Cardiac muscle cell (in vitro differentiated cells and primary cell): ENCODE data around the gene C2orf68. TPM values are rescaled to one million over a fixed set of nuclear protein-coding genes. Genes with fewer than 3 reads are reported as not detected.
"Not testable (repeated sequence)": the region's sequence is repeated elsewhere in the genome, so short reads cannot be mapped to it uniquely, and the experiment has no call there.

ENCODE experiments used
- DNase-seq, 2 donors: peaks; one replicate each; pipeline versions ENCODE4 v3.0.0 to v3.0.0-alpha.2; 2010 to 2017; ENCODE audit warnings: low read depth in 1 of 2, low spot score in 1 of 2
- H3K27ac ChIP-seq: fragments of 200-600 bp; sonication (generic); 2 replicates; pipeline ENCODE4 v1.5.1; 2016
- H3K27me3 ChIP-seq: fragments of 200-600 bp; sonication (generic); 2 replicates; pipeline ENCODE4 v1.6.0; 2016; ENCODE audit warnings: control low read depth
- H3K36me3 ChIP-seq: fragments of 200-600 bp; sonication (generic); 2 replicates; pipeline ENCODE4 v1.5.1; 2016; ENCODE audit warnings: control low read depth
- H3K4me1 ChIP-seq: fragments of 200-600 bp; sonication (generic); 2 replicates; pipeline ENCODE4 v1.8.1; 2017; ENCODE audit warnings: low read depth, mild to moderate bottlenecking, mixed run types
- H3K4me3 ChIP-seq: fragments of 200-600 bp; sonication (generic); 2 replicates; pipeline ENCODE4 v1.5.1; 2016; ENCODE audit warnings: mild to moderate bottlenecking
- H3K9me3 ChIP-seq: fragments of 200-600 bp; sonication (generic); 2 replicates; pipeline ENCODE4 v1.5.1; 2017; ENCODE audit warnings: low read depth, mild to moderate bottlenecking, control low read depth
- CTCF ChIP-seq: IDR thresholded peaks from 2 replicates; pipeline ENCODE4 v1.5.1; 2012; ENCODE audit warnings: low read depth, mild to moderate bottlenecking, low read length
- polyA plus RNA-seq: library from polyadenylated mRNA; unstranded; fragments of >200 nt; fragmentation: Nextera tagmentation; extraction: Ambion mirVana; gene quantifications from 2 replicates; pipeline ENCODE4 v1.2.1, GENCODE V29; 2016
- total RNA-seq: library from RNA; depleted of rRNA; stranded (reverse); fragments of >200 nt; gene quantifications from 2 replicates; pipeline ENCODE4 v1.2.3, GENCODE V29; 2016

The C2orf68 gene
- total and polyA plus RNA-seq, 2 experiments from 2014 or later: 32.6 to 37.4 TPM

GRCh38 chr2:85611217-85611704, 605 bp downstream of the C2orf68 start:
- TF ChIP-seq CTCF: no peak
- H3K27ac ChIP-seq: peak overlapping the region; percentile 74
- no peak for DNase-seq
- H3K4me1 ChIP-seq: peaks cover 3% of the 10 kb centered on the region
- peak overlapping the region; percentile 90 for H3K4me3 ChIP-seq
- H3K27me3 ChIP-seq: no peaks in the 10 kb centered on the region
- peaks cover 5% of the 10 kb centered on the region for H3K36me3 ChIP-seq
- no peaks in the 10 kb centered on the region for H3K9me3 ChIP-seq

- H3K36me3 ChIP-seq: peaks cover 5% of the 10 kb centered on the region
- no peak for TF ChIP-seq CTCF
Observed at GRCh38 chr2:85607268-85608215, 4.3 kb downstream of the C2orf68 start.

GRCh38 chr2:85606116-85606455, 5.8 kb downstream of the C2orf68 start:
- Histone ChIP-seq H3K9me3 (no peaks in the 10 kb centered on the region), H3K4me3 (no peak overlapping the region), H3K27me3 (no peaks in the 10 kb centered on the region), H3K36me3 (peaks cover 5% of the 10 kb centered on the region), H3K27ac (no peak overlapping the region), H3K4me1 (peaks cover 6% of the 10 kb centered on the region)
- DNase-seq: no peak
- TF ChIP-seq CTCF: no peak

More at GRCh38 chr2:85607268-85608215, 4.3 kb downstream of the C2orf68 start:
- peaks cover 7% of the 10 kb centered on the region for H3K4me1 ChIP-seq
- H3K9me3 ChIP-seq: no peaks in the 10 kb centered on the region
- H3K27me3 ChIP-seq: no peaks in the 10 kb centered on the region
- DNase-seq: no peak
- H3K27ac ChIP-seq: peak overlapping the region; percentile 83
- no peak overlapping the region for H3K4me3 ChIP-seq

- peaks cover 4% of the 10 kb centered on the region for H3K4me1 ChIP-seq
- DNase-seq: peak in 1 of 2 donors; percentile 94
- peak overlapping the region; percentile 47 for H3K27ac ChIP-seq
- no peak for TF ChIP-seq CTCF
- H3K27me3 ChIP-seq: no peaks in the 10 kb centered on the region
- no peaks in the 10 kb centered on the region for H3K9me3 ChIP-seq
- peaks cover 5% of the 10 kb centered on the region for H3K36me3 ChIP-seq
- H3K4me3 ChIP-seq: no peak overlapping the region
Observed at GRCh38 chr2:85605406-85606115, 6.3 kb downstream of the C2orf68 start.

- DNase-seq: peak in 1 of 2 donors; percentile 20
- TF ChIP-seq CTCF: no peak
- H3K27me3 ChIP-seq: no peaks in the 10 kb centered on the region
- peaks cover 5% of the 10 kb centered on the region for H3K36me3 ChIP-seq
- peak overlapping the region; percentile 47 for H3K27ac ChIP-seq
- peaks cover 4% of the 10 kb centered on the region for H3K4me1 ChIP-seq
- H3K4me3 ChIP-seq: no peak overlapping the region
- no peaks in the 10 kb centered on the region for H3K9me3 ChIP-seq
Observed at GRCh38 chr2:85604568-85605339, 7.1 kb downstream of the C2orf68 start.

GRCh38 chr2:85604133-85604444, 7.8 kb downstream of the C2orf68 start:
- DNase-seq, H3K4me1 ChIP-seq, H3K9me3 ChIP-seq, H3K36me3 ChIP-seq, H3K27ac ChIP-seq, H3K27me3 ChIP-seq, H3K4me3 ChIP-seq: not testable (repeated sequence)
